GM18505 (cell line): ENCODE data around the gene KRTAP12-1.

Experiments used
- ATAC-seq: cut with Tn5 transposase; IDR thresholded peaks from one replicate; pipeline ENCODE4 v1.9.1; 2021; ENCODE audit not compliant: unreplicated experiment
- POLR2A ChIP-seq: IDR thresholded peaks from 4 replicates; pipeline ENCODE4 v1.6.1; 2011; ENCODE audit warnings: borderline replicate concordance; ENCODE audit not compliant: insufficient read depth, insufficient read length; ENCODE audit errors: extremely low read depth

The KRTAP12-1 gene, protein sequence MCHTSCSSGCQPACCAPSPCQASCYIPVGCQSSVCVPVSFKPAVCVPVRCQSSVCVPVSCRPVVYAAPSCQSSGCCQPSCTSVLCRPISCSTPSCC

DNA sequence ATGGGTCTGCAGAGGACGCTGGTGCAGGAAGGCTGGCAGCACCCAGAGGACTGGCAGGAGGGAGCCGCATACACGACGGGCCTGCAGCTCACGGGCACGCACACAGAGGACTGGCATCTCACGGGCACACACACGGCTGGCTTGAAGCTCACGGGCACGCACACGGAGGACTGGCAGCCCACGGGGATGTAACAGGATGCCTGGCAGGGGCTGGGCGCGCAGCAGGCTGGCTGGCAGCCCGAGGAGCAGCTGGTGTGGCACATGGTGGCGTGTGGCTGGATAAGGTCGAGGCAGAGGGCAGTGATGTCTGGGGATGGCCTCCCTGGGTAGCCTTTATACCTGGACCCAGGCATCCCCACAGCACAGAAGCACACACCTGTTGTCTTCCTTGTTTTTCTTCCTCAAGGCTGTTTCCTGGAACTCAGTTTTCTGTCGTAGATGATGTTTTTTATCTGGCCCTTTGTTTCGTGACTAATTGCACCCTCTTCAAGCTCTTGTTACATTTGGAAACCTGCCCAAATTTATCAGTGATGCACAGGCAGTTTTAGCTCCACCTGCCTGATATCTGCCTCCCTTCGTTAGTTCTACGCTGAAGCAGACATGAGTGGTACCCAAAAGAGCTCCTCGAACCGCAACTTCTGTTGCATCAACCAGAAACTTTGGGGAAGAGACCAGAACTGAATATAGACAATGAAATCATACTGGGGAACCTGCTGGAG is at the start of gene KRTAP12-1:
TSS of gene KRTAP12-1 (minus strand) at position 303 of the 719 bp plus-strand sequence. CDS start at position 263, 40 bp downstream.
- TF ChIP-seq POLR2A = no peak

GRCh38 chr21:44730951-44731579 is 49.1 kb upstream of the KRTAP12-1 start:
- no peak for TF ChIP-seq POLR2A
- ATAC-seq = no peak

More for the DNA sequence above, at the start of gene KRTAP12-1:
- ATAC-seq = no peak

GRCh38 chr21:44730028-44730395 is 48.0 kb upstream of the KRTAP12-1 start:
- no peak for TF ChIP-seq POLR2A
- no peak for ATAC-seq

DNA sequence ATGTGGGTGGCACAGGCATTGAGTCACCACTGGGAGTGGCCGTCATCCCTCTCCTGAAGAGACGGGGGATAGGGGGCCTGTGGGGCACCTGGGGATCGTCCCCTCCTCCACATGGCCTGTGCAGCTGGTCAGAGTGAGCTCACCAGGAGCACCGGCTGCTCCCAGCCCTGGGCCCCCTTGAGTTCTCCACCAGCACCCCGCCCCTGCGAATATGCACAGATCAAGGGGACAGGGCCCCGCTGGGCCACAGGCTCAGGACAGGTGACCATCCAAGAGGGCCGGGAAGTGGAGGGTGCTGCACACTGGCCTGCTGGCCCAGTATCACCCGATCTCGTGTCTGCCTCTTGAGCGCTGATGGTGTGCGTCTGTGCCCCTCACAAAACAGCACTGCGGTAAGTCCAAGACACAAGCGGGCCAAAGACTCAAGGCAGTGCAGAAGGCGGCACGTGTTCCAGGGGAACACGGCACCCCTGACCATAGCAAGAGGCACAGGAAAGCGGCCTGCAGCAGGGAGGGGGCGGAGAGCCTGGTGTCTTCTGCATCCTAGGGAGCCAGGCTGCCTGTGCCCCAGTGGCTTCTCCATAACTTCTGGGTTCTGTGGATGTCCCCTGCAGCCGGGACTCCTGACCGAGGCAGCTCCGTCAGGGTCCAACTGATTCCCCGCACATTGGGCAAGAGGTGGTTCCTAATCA is 47.5 kb upstream of the KRTAP12-1 start:
- no peak for TF ChIP-seq POLR2A
- ATAC-seq = no peak

DNA sequence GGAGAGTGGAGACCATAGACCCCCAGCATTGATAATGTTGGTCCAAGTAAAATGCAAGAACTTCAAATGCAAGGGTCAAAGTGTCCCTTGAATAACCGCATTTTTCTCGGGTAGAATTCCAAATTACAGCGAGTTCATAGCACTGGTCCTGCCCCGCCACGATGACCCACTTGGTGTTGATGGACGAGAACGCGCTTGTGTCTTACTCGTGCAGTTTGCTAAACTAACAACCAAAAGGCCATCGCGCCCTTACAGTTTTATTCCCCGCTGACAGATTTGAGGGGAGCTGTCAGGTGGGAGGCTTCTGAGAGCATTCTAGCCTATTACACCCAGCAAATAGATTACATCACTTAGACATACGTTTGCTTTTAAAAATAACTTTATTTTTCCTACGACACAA is 46.8 kb upstream of the KRTAP12-1 start:
- TF ChIP-seq POLR2A = no peak
- ATAC-seq = no peak

DNA sequence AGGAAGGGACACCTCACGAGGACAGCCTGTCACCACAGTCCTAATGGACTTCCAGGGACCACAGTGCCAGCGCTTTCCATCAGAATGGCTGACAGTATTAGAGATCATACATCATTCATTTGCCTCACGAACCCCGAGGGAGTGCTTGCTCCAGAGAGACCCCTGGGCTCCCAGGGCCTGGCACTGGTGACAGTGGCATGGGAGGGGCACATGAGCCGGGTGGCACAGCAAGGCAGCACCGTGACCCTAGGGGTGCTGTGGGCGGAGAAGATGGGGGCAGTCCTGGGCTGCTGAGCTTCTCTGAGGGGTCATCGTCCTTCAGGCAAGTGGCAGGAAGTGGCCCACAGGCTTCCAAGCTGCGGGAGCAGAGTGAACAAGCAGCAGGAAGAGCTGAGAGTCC is 45.8 kb upstream of the KRTAP12-1 start:
- no peak for TF ChIP-seq POLR2A
- no peak for ATAC-seq

- no peak for TF ChIP-seq POLR2A
- no peak for ATAC-seq
Measured at GRCh38 chr21:44727321-44727720, 45.4 kb upstream of the KRTAP12-1 start.

GRCh38 chr21:44726826-44727225 is 44.9 kb upstream of the KRTAP12-1 start:
- no peak for ATAC-seq
- TF ChIP-seq POLR2A = no peak

DNA sequence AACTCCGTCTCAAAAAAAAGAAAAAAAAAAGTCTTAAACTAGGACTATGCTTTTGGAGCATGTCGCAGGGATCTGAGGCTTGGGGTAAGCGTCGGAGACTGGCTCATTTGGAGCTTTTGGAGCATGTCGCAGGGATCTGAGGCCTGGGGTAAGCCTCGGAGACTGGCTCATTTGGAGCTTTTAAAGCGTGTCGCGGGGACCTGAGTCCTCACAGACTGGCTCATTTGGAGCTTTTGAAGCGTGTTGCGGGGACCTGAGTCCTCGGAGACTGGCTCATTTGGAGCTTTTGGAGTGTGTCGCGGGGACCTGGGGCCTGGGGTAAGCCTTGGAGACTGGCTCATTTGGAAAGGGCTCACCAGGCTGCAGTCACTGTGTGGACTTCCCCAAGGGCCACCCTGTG is 43.0 kb upstream of the KRTAP12-1 start:
- ATAC-seq = no peak
- TF ChIP-seq POLR2A = no peak

- TF ChIP-seq POLR2A = no peak
- no peak for ATAC-seq
Measured at GRCh38 chr21:44724196-44724595, 42.2 kb upstream of the KRTAP12-1 start.

DNA sequence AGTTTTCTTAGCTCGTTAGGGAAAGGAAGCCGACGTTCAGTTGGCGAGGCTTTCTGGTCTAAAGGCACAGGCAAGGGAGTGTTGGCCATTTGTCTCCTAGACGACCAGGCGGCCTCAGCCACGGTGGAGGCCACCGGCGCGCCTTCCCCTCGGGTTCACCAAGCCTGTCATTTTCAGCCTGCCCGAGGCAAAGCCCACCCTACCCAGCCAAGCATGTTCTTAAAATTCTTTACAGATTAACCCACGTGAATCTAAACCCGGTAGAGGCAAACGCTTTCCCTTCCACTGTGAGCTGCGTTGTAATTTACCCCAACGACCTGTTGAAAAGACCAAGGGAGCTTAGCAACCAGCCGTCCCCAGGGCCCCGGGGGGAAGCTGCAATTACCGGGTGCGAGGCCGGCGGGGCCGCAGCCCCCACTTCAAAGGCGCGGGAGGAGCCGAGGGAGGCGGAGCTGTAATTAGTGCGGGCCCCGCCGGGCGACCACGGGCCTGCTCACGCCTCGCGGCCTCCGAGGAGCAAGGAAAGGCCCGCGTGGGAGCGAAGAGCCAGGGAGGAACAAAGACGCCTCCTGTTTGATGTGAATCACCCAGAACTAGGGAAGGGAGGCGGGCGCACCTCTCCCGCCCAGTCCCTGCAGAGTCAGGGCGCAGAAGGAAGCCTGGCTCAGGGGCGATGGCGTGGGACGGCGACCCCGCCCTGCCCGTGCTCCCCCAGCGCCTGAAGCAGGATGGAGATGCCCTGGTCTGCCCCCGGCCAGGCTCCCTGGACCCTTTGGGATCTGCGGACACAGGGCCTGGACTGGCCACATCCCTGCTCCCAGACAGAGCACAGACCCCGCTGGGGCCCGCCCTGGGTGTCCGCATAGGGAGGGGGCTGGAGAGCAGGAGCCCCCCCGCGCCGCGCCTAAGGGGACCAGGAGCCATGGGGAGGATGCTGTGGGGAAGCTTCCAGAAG is 41.5 kb upstream of the KRTAP12-1 start:
- no peak for ATAC-seq

DNA sequence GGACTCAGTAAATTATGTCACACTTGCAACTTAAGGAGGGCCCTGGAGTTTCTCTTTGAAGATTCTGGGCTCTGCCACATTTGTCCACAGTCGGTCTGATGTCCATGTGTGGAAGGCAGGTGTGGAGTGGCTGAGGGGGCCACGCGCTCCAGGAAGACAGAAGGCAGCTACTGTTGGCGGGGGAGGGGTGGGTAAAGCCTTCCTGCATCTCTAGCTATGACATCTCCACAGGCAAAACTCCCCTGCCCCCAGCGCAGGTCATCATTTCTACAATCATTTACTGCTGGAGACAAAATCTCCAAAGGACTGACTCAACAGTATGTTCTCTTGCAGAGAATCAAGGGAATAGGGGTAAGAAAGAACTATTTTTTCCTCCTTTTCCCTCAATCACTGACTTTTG is 40.8 kb upstream of the KRTAP12-1 start:
- ATAC-seq = no peak
- TF ChIP-seq POLR2A = no peak

More for the DNA sequence above, 41.5 kb upstream of the KRTAP12-1 start:
- no peak for TF ChIP-seq POLR2A

GRCh38 chr21:44720170-44720569 is 38.2 kb upstream of the KRTAP12-1 start:
- no peak for TF ChIP-seq POLR2A
- ATAC-seq = no peak
